ENCODE measurements around the gene UBQLN1.
"Not testable (repeated sequence)": the region's sequence is repeated elsewhere in the genome, so short reads cannot be mapped to it uniquely, and the experiment has no call there.

Gene UBQLN1

GRCh38 chr9:83630938-83631457 lies 76.8 kb downstream of the UBQLN1 start:
- no peak for DNase-seq

- DNase-seq = no peak
Observed at GRCh38 chr9:83629433-83630104, 78.2 kb downstream of the UBQLN1 start.

- peak; percentile 7 to 15 for DNase-seq
Observed at GRCh38 chr9:83628540-83628939, 79.2 kb downstream of the UBQLN1 start.

- DNase-seq = no peak
Observed at GRCh38 chr9:83625178-83625577, 82.6 kb downstream of the UBQLN1 start.

GRCh38 chr9:83623679-83624076 lies 84.1 kb downstream of the UBQLN1 start:
- peak; percentile 23 to 37 for DNase-seq

- DNase-seq = peak; percentile 25 to 53
Observed at GRCh38 chr9:83622939-83623678, 84.6 kb downstream of the UBQLN1 start, which contains the start of gene IDNK. Gene IDNK (plus strand): TSS chr9:83623143. CDS start chr9:83623172, 29 bp downstream.

GRCh38 chr9:83622433-83622938 lies 85.3 kb downstream of the UBQLN1 start:
- peak; percentile 47 to 53 for DNase-seq

GRCh38 chr9:83620841-83621636 lies 86.7 kb downstream of the UBQLN1 start:
- DNase-seq = peak; percentile 25 to 35

GRCh38 chr9:83617299-83617698 lies 90.5 kb downstream of the UBQLN1 start:
- no peak for DNase-seq

GRCh38 chr9:83613298-83613697 lies 94.5 kb downstream of the UBQLN1 start:
- DNase-seq = not testable (repeated sequence)

All from AML-193 (cell line).